IPS-NIHi7 (cell line): ENCODE results near the gene FLT4.
A peak's percentile ranks its signal among the peaks of the same experiment; 100 is the strongest.
"Not testable (repeated sequence)": the region's sequence is repeated elsewhere in the genome, so short reads cannot be mapped to it uniquely, and the experiment has no call there.

ENCODE experiments used
- DNase-seq: peaks from one replicate; pipeline ENCODE4 v3.0.0; 2012; ENCODE audit warnings: mixed read lengths; ENCODE audit errors: extremely low spot score

FLT4 gene

DNA sequence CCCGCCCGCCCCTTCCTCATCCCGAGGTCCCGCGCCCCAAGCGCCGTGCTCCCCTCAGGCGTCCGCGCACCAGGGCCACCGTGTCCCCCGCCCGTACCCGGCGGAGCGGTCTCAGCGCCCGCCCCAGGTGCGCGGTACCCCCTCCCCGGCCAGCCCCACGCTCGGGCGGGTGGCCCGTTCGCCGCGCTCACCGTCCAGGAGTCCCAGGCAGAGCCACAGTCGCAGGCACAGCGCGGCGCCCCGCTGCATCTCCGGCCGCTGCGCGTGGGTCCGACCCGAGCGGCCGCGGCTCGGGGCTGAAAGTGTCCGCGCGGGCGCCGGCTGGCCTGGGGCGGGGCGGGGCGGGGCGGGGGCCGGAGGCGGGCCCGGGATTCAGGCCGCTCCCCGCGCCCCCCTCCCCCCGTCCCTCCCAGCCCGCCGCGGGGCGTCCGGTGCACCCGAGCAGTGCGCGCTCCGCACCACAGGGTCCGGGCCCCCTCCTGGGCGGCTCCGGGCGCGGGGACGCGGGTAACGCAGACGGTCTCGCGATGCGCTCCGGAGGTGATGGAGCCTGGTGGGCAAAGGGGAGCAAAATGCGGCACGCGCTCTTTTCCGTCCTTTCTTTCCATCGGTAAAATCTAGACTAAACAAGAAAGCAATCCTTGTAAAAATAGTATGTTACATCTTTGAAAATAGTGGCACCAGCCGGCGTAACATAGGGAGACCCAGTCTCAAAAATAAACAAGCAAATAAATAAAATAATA lies at the start of gene FLT4:
Gene FLT4 (minus strand): TSS at position 304 of the 743 bp plus-strand sequence. CDS start 55 bp downstream, at position 249.
- DNase-seq: no peak

DNA sequence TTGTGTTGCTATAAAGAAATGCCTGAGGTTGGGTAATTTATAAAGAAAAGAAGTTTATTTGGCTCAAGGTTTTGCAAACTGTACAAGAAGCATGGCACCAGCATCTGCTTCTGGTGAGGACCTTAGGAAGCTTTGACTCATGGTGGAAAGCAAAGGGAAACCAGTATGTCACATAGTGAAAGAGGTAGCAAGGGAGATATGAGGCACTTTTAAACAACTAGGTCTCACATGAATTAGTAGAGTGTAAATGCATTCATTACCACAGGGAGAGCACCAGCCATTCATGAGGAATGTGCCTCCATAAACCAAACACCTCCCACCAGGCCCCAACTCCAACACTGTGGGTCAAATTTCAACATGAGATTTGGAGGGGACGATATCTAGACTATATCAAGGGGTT lies 49.6 kb upstream of the FLT4 start:
- DNase-seq: no peak

DNA sequence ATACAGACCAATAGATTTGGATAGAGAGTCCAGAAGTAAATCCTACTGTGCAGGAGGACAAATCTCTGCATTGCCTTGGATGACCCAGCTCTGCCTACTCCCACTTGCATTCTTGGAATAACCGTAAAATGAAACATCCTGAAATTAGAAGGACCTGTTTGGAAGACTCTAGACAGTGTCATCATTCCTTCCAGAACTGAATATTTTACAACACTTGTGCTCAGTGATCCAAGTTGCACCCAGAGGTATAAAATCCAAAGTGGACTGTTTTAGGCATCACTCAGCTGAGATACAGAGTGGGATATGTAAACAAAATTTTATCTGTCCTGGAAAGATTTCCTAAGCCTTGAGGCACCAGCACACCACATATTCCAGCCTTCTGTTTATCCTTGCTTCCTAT lies 46.7 kb upstream of the FLT4 start:
- no peak for DNase-seq

DNA sequence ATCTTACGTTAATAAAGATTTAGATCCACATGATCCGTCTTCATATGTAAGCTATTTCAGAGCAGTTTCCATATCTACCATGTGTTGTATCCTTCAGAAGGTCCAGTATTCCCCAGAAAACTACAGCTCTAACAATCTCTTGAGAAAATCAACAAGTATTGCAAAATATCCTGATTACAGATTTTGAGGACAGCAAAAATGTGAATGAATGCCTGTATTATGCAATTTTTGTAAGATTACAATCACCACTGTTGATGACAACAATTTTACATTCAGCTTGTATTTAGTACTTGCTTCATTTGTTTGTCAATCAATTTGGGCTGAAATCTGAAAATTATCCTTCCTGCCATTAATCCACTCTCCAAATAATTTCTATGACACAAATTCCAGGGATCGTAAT lies 43.0 kb upstream of the FLT4 start:
- no peak for DNase-seq

- DNase-seq: no peak
Observed at GRCh38 chr5:180691046-180691445, 41.6 kb upstream of the FLT4 start.

GRCh38 chr5:180690562-180690961 lies 41.2 kb upstream of the FLT4 start:
- no peak for DNase-seq

DNA sequence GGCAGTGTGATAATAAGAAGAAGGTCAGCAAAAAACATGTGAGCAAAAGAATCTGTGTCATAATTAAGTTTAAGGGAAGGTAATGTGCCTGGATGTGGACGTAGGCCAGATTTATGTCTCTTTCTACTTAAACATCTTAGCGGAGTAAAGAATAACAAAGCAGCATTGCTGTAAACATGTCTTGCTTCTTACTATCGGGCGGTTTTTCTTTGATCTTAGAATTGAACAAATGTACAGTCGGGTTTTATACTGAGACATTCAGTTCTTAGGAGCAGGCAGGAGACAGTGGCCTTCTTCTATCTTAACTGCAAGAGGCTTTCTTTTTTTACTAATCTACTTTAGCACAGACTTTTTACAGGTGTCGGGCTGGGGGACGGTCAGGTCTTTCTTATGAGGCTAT lies 40.4 kb upstream of the FLT4 start:
- DNase-seq: no peak

- DNase-seq: no peak
Observed at GRCh38 chr5:180689071-180689694, 39.8 kb upstream of the FLT4 start.

DNA sequence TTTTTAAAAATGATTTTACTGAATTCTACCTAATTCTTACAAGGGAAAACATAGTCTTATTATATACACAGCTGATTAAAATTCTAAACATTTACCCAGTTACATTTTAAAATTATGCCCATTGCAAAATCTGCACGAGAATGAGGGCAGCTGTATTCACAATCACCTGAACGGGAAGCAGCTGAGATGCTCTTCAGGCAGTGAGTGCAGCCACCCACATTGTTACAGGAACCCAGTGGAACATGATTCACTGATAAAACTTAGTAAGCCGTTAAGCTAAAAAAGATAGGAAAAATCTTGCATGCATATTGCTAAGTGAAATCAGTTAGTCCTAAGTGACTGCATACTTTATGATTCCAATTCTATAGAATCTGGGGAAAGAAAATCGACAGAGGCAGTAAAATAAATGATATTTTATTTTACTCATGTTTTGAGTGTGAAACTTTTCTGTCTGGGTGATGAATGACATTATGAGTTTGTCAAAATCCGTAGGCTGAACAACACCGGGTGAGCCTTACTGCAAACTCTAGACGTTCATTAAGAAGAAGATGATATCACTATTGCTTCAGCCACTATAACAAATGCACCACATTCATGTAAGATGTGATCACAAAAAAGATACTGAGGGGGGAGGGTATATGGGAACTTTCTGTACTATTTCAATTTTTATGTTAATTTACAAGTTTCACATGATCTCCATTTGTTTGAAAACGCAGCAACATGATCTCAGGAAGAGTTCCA lies 39.1 kb upstream of the FLT4 start:
- DNase-seq: no peak

GRCh38 chr5:180686799-180687198 lies 37.4 kb upstream of the FLT4 start:
- DNase-seq: not testable (repeated sequence)

DNA sequence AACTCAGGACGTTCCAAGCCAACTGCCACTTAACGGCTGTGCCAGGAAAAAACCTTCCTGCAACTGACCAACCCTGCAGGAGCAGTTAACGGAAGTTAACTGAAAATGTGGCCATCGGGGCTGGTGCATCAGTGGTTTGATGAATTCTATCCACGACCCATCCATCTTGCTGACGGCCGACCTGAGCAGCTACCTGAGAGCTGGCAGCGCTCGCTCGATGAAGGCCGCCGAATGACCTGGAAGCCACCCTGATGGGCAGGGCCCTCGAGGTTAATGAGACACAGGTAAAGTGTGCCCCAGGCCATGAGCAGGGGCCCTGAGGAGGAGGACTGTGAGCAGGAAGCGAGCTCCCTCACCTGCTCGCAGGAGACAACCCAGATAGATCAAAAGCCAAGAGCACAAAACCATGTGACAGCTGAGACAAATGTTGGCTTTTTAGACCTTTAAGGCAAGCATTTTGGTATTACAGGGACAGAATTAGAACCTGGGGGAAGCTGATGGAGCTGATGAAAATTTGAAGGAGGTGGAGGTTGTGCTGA lies 35.3 kb upstream of the FLT4 start:
- DNase-seq: no peak

GRCh38 chr5:180683220-180683922 lies 34.0 kb upstream of the FLT4 start:
- no peak for DNase-seq

DNA sequence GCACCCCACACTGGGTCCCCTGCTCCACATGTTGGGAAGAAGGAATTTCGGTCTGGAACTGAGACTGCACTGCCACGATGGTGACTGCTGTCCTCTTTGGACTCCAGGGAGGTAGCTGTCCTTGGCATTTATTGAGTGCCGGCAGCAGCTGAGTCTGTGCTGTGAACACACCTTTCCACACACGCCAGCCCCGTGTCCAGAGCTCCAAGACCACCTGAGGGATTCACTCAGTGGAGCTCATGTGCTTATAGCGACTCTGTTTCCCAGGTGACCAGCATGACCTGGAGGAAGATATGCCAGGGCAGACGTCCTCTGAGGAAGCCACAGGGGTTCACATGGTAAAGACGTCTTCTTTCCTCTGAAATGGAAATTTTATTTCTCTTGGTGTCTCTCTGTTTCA lies 33.2 kb upstream of the FLT4 start:
- no peak for DNase-seq

DNA sequence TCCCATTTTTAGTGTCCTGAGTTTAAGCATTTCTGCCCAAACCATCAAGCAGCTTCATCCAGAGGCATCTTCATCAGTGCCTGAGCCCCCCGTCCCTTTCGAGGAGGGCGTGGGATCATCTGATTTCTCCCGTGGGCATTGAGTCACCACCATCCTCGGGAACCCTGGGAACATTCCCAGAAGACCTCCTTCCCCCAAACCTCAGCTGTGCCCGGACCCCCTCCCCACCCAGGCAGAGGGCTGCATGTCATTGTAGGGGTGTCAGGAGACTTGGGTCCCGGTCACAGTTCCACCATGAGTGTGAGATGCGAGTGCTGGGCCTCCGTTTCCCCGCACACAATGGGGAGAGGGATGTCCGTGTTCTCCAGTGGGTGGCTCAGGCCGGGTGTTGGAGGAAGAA lies 32.6 kb upstream of the FLT4 start:
- not testable (repeated sequence) for DNase-seq

DNA sequence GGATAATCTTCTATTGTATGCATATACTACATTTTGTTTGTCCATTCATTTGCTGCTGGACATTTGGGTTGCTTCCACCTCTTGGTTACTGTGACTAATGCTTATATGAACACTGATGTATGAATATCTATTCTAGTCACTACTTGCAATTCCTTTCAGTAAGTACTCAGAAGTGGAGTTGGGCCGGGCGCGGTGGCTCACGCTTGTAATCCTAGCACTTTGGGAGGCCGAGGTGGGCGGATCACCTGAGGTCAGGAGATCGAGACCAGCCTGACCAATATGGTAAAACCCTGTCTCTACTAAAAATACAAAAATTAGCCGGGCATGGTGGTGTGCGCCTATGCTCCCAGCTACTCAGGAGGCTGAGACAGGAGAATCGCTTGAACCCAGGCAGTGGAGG lies 28.9 kb upstream of the FLT4 start:
- not testable (repeated sequence) for DNase-seq

GRCh38 chr5:180675036-180675635 lies 25.7 kb upstream of the FLT4 start:
- no peak for DNase-seq

DNA sequence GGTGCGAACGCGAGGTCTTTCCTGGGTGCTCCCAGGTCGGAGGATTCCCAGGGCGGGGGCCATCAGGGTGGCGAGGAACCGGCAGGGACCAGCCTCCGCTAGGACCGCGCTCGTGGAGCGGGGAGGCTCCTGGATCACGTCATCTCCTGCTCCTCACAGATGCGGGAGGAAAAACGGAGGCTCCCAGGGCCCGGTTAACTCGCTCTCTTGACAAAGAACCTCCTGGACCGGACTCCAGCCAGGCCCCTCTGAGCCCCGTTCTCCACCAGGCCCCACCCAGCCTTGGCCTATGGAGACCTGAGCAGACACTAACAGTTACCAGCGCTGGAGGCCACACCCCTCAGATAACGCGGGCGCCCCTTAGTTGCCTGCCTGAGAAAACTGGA lies 24.7 kb upstream of the FLT4 start:
- not testable (repeated sequence) for DNase-seq

GRCh38 chr5:180673371-180674089 lies 24.1 kb upstream of the FLT4 start:
- peak; percentile 39 for DNase-seq

DNA sequence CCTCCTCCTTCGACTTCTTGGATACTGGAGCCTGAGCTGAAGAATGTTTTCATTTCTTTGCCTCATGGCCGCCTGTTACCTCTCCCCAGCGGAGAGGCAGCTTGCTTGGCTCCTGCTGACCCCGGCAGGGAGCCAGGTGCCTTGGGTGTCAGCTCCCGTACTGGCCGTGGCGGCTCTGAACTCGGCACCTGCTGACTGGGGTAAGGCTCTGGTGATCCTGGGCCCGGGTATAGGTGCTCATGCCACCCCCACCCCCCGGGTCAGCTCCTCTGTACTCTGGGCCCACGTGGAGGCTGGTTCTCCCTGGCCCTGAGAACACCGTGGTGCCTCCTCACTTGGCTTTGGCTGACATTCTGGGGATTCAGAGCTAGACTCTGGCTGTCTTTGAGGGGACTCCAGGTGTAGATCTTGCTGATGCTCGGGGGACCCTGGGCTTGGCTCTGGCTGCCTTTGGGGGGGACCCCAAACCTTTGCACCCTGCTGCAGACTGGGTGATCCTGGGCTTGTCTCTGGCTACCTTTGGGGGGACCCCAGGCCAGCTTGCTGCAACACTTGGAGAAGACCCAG lies 22.6 kb upstream of the FLT4 start:
- DNase-seq: not testable (repeated sequence)

DNA sequence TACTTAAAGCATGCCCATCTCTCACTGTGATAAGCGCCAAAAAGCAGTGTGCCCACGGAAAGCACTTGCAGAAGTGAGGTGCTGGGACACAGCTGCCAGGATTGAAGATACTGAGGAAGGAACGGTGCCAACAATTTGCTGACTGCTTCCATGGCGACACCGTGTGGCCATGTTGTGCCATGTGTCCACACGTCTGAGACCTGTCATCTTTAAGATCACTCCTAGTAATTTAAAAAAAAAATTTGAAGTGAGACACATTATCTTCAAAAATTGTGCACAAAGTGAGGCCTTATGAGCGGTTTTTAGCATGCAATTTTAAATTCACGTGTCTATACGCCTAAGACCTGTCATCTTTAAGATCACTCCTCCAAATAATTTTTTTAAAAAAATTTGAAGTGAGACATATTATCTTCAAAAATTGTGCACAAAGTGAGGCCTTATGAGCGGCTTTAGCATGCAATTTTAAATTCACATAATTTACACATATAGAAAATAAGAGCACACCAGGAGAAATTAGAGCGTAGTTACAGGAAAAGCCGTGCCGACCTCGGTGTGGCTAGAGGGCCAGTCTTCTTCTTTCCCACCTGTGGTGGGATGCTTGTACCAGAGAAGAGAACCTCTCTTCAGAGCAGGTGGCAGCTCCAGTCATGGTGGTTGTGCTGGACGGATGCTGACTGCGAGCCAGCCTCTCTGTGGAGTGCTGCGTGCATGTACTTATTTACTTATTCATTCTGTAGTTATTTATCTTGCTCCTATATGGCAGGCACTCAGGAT lies 21.4 kb upstream of the FLT4 start:
- peak; percentile 70 for DNase-seq
